ENCODE results near the gene NELL1.

GRCh38 chr11:21430537-21430936, 761.2 kb downstream of the NELL1 start:
- TF ChIP-seq POLR2AphosphoS5 (IDR thresholded peaks at IDR 0.05; ENCODE audit: low read depth, low read length) = no peak
- TF ChIP-seq REST (IDR thresholded peaks at IDR 0.05; ENCODE audit: insufficient read depth in 1 of 2, low read depth in 2 of 2, low read length in 2 of 2) = no peak
- TF ChIP-seq TAF1 (IDR thresholded peaks at IDR 0.05; ENCODE audit: borderline replicate concordance, insufficient read depth, low read length) = no peak
